Small intestine (tissue), 7 donors: ENCODE results near the gene S100A7A. TPM values are rescaled to one million over a fixed set of nuclear protein-coding genes. Genes with fewer than 3 reads are reported as not detected.

Source experiments
- DNase-seq, 2 donors: peaks; one replicate each; pipeline versions ENCODE4 v3.0.0 to v3.0.0-alpha.2; 2013
- FAIRE-seq: peaks from 2 replicates; lab custom pipeline; 2012; peaks lifted over from hg19 to GRCh38; lab: Jason Lieb, UNC
- H3K27ac ChIP-seq, 3 donors: one replicate each; pipeline ENCODE4 v1.5.1; 2013; ENCODE audit warnings: low read length in 2 of 3, mild to moderate bottlenecking in 2 of 3, control low read depth in 1 of 3, inconsistent platforms in 1 of 3, low read depth in 1 of 3, moderate library complexity in 1 of 3
- H3K27me3 ChIP-seq, 3 donors: one replicate each; pipeline ENCODE4 v1.6.1; 2013; ENCODE audit warnings: low read length in 3 of 3, inconsistent platforms in 1 of 3; ENCODE audit not compliant: control insufficient read depth in 3 of 3, insufficient read depth in 3 of 3
- H3K36me3 ChIP-seq, 3 donors: one replicate each; pipeline ENCODE4 v1.6.1; 2013; ENCODE audit warnings: low read length in 3 of 3, inconsistent platforms in 1 of 3, low read depth in 1 of 3, mild to moderate bottlenecking in 1 of 3, moderate library complexity in 1 of 3; ENCODE audit not compliant: control insufficient read depth in 3 of 3, insufficient read depth in 2 of 3
- H3K4me1 ChIP-seq, 3 donors: one replicate each; pipeline ENCODE4 v1.6.1; 2013; ENCODE audit warnings: low read length in 2 of 3, inconsistent platforms in 1 of 3, low read depth in 1 of 3, mild to moderate bottlenecking in 1 of 3, moderate library complexity in 1 of 3; ENCODE audit not compliant: control insufficient read depth in 3 of 3, insufficient read depth in 2 of 3
- H3K4me3 ChIP-seq, 3 donors: one replicate each; pipeline ENCODE4 v1.5.1; 2013; ENCODE audit warnings: low read length in 3 of 3, control low read depth in 1 of 3, inconsistent platforms in 1 of 3, low read depth in 1 of 3, mild to moderate bottlenecking in 1 of 3, moderate library complexity in 1 of 3
- H3K9me3 ChIP-seq, 2 donors: one replicate each; pipeline ENCODE4 v1.6.1; 2013; ENCODE audit warnings: low read depth in 1 of 2, low read length in 1 of 2; ENCODE audit not compliant: control insufficient read depth in 2 of 2, insufficient read depth in 1 of 2
- WGBS, 3 donors: extraction: QIAGEN DNeasy Blood & Tissue Kit; methylation state at CpG; one replicate each; pipeline ENCODE4 v1.1.7; 2013; 5-methylcytosine and 5-hydroxymethylcytosine counted together
- polyA plus RNA-seq, 4 donors: library from polyadenylated mRNA; stranded (reverse) in 3 of 4; unstranded in 1 of 4; fragments of 200-250 nt in 3 of 4; fragments of 120-200 nt in 1 of 4; gene quantifications; one replicate each; pipeline versions ENCODE4 v1.2.1 to v1.2.3, GENCODE V29; 2013
- donor health status: healthy with polysubstance abuse.
- donor health status: control.
- donor health status: control.
- donor health status: Bipolar disorder and iron deficiency.
- donor health status: healthy.

The S100A7A gene
- polyA plus RNA-seq, 4 donors: not detected

DNA sequence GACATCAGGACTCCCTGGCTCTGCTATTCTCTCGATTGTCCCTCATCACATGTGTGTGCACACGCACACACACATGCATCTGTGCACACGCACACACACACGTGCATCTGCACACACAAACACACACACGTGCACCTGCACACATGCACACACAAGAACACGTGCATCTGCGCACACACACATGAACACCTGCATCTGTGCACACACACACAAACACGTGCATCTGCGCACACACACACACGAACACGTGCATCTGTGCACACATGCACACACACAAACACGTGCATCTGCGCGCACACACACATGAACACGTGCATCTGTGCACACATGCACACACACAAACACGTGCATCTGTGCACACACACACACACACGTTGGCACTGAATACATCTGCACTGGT lies 14.7 kb downstream of the S100A7A start:
- 79 to 86% (median 83%) methylated on average over 17 of the region's 17 CpGs for WGBS, 3 donors
- H3K4me1 ChIP-seq: no peaks in the 10 kb centered on the region
- FAIRE-seq: no peak
- DNase-seq: no peak
- H3K4me3 ChIP-seq: no peak overlapping the region
- no peak overlapping the region for H3K27ac ChIP-seq
- H3K9me3 ChIP-seq: no peaks in the 10 kb centered on the region
- H3K27me3 ChIP-seq: peaks cover 0 to 3% (median 0%) of the 10 kb centered on the region in 3 donors
- H3K36me3 ChIP-seq: no peaks in the 10 kb centered on the region

DNA sequence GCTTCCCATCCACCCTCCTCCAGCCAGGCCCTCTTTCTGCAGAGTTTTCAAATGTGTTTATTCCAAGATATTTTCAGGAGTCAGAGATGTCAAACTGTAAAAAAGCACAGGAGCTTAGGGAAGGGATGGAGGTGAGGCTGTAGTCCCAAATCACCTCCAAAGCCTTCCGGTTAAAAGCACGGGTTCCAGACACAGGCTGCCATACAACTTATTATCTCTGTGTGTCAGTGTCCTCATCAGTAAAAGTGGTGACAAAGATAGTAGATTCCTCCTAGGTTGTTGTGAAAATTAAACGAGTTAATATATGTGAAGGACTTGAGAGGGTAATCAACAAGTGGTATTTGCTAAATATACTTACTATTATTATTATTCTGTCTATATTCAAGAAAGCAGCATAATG lies 15.1 kb downstream of the S100A7A start:
- Histone ChIP-seq H3K4me3 (no peak overlapping the region), H3K27me3 (peaks cover 0 to 3% (median 0%) of the 10 kb centered on the region in 3 donors), H3K36me3 (no peaks in the 10 kb centered on the region), H3K9me3 (no peaks in the 10 kb centered on the region), H3K27ac (no peak overlapping the region), H3K4me1 (no peaks in the 10 kb centered on the region)
- DNase-seq (no peak), FAIRE-seq (no peak)
- WGBS, 3 donors: 74 to 75% (median 74%) methylated on average over 3 of the region's 3 CpGs

DNA sequence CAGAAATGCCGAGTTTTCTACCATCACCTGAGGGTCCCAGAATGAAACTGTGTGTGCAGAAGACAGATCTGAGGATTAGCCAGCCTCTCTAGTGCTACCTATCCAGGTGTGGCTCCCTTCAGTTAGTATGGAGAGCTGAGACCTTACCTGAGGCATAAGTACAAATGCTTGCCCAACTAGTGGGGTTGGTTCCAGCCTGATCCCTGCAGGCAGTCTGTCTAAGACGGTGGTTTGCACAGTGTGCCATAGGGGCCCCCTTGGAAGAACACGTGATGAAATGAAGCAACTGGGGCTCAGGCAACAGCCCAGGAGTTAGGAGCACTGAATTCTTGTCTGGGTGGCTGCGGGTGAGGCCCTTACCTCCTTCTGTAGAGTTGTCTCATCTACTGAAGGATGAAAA lies 15.6 kb downstream of the S100A7A start:
- no peak for FAIRE-seq
- no peak for DNase-seq

DNA sequence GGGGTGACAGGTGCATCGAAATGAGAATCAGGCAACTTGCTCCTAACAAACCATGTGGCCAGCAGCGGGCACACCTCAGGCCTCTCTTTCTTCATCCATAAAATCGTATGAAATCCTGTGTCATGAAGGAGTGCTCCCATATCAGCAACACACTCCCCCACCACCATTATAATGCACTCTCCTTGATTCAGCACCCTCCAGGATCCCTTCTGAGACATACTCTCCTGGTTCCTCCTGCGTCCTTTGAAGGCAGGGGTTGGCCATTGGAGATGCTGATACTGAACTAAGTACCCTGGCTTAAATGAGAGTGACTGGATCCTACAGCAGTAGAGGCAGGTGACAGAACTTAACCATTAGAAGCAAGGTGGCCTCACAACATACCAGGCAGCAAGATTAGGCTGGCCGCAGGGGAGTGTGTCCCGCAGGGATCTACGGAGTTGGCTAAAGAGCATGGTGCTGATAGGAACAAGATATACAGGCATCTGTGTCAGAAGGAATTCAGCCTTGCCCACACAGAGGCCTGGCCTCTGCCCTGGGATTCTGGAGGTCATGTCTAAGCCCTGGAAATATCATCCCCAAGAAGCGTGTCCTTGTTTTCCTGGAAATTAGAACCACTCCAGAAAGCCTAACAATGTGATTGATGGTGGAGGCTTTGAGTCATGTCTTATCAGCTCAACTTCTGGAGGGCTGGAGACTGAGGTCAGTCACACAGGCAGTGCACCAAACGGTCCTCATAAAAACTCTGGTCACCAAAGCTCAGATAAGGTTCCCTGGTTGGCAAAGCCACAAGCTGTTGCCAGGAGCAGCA lies 16.8 kb downstream of the S100A7A start:
- no peak for DNase-seq

More for the DNA sequence above, 15.6 kb downstream of the S100A7A start:
- Histone ChIP-seq H3K27ac (no peak overlapping the region), H3K4me3 (no peak overlapping the region), H3K27me3 (peaks cover 0 to 3% (median 0%) of the 10 kb centered on the region in 3 donors), H3K36me3 (no peaks in the 10 kb centered on the region), H3K4me1 (no peaks in the 10 kb centered on the region), H3K9me3 (no peaks in the 10 kb centered on the region)
- WGBS, 3 donors: 50 to 67% (median 50%) methylated on average over 4 of the region's 4 CpGs

DNA sequence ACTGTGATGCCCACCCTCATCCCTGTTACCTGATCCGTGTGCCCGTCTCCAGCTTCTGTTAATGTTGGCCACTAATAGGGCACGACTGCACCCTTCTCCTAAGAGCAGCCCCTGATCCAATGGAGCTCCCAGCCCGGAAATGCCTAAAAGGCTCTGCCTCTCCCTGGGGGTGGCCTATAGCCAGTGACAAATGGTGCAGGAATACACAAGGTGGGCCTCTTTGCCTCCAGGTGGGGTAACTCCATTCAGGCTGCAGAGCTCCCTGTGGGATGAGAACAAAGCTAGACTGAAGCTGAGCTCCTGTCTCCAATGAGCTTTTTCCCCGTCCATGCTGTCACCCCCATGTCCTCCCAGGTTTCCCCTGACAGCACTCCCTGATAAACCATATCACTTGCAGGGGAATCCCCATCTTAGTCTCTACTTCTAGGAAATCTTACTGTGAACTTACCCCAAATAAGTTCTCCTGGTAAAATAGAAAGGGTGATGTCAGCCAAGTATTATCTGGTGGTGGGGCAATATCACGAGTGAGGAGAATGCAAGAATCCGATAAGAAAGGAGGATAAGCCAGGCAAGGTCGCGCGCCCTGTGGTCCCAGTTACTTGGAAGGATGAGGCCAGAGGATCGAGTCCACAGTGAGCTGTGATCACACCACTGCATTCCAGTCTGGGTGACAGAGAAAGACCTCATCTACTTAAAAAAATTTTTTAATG lies 18.6 kb downstream of the S100A7A start:
- H3K36me3 ChIP-seq: no peaks in the 10 kb centered on the region
- no peaks in the 10 kb centered on the region for H3K4me1 ChIP-seq
- H3K4me3 ChIP-seq: no peak overlapping the region
- no peak overlapping the region for H3K27ac ChIP-seq
- 69 to 74% (median 69%) methylated on average over 11 of the region's 11 CpGs for WGBS, 3 donors
- no peak for DNase-seq
- no peaks in the 10 kb centered on the region for H3K27me3 ChIP-seq
- H3K9me3 ChIP-seq: no peaks in the 10 kb centered on the region
- no peak for FAIRE-seq

More for the DNA sequence above, 16.8 kb downstream of the S100A7A start:
- H3K36me3 ChIP-seq: no peaks in the 10 kb centered on the region
- H3K4me3 ChIP-seq: no peak overlapping the region
- no peak overlapping the region for H3K27ac ChIP-seq
- no peaks in the 10 kb centered on the region for H3K9me3 ChIP-seq
- H3K27me3 ChIP-seq: peaks cover 0 to 3% (median 0%) of the 10 kb centered on the region in 3 donors
- no peaks in the 10 kb centered on the region for H3K4me1 ChIP-seq
- FAIRE-seq: no peak
- WGBS, 3 donors: 66 to 70% (median 67%) methylated on average over 9 of the region's 9 CpGs

DNA sequence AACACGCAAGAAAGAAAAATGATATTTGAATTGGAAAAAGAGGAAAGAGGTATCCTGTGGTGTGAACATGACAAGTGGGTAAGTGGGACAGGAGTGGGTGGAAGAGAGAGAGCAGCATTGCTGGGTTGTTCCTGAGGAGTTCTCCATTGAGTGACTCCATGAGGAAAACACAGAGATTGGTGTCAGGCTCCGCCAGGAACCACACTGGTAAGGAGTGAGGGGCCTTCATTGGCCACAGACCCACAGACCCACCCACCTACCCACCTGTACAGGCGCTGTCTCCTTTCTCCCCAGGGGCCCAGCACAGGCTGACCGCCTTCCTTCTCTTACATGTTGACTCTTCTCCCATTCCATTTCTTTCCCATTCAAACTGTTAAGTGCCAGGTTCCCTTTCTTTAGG lies 20.9 kb downstream of the S100A7A start:
- Histone ChIP-seq H3K9me3 (no peaks in the 10 kb centered on the region), H3K36me3 (no peaks in the 10 kb centered on the region), H3K4me1 (no peaks in the 10 kb centered on the region), H3K27me3 (no peaks in the 10 kb centered on the region), H3K4me3 (no peak overlapping the region), H3K27ac (no peak overlapping the region)
- 78 to 85% (median 84%) methylated on average over 4 of the region's 4 CpGs for WGBS, 3 donors
- FAIRE-seq (no peak), DNase-seq (no peak)

DNA sequence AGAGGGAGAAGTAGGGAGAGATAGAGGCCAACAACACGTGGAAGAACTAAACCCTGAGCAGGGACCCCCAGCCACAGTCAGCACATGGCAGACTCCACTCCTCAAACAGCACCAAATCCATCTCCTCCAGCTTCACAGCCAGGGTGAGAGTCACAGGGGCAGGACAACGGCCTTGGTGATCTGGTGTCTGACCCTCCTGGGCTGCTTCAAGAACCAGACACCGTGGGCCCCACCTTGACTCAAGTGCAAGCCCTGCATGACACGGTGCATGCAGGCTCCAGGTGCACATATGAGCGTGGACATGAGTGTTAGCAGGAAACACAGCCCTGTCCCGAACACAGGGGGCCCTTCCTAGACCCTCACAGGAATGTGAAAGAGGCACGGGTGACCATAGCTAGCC lies 22.3 kb downstream of the S100A7A start:
- Histone ChIP-seq H3K4me3 (no peak overlapping the region), H3K27ac (no peak overlapping the region), H3K4me1 (no peaks in the 10 kb centered on the region), H3K9me3 (no peaks in the 10 kb centered on the region), H3K27me3 (no peaks in the 10 kb centered on the region), H3K36me3 (no peaks in the 10 kb centered on the region)
- WGBS, 3 donors: 50 to 70% (median 57%) methylated on average over 7 of the region's 7 CpGs
- DNase-seq: no peak
- FAIRE-seq: no peak

DNA sequence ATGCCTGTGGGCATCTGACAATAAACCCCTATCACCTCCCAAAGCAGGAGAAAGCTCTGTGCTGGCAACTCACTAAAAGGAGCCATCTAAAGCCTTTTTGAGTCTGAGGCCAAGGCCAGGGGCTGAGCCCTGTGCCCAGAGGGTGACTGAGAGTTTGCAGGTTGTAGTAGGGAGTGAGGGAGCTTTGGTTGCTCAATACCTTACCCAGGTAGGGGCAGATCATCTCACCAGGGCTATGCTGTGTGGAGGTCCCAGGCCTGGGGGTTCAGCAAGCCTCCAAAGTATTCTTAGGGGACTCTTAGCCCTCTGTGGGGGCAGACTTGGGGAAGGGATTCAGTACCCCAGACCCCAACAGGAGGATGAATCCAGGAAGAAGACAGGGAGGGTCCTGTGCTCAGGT lies 23.0 kb downstream of the S100A7A start:
- Histone ChIP-seq H3K4me3 (no peak overlapping the region), H3K27me3 (no peaks in the 10 kb centered on the region), H3K27ac (no peak overlapping the region), H3K36me3 (no peaks in the 10 kb centered on the region), H3K9me3 (no peaks in the 10 kb centered on the region), H3K4me1 (no peaks in the 10 kb centered on the region)
- FAIRE-seq (no peak), DNase-seq (no peak)
